GM19467 (cell line): Measurements from ENCODE around the gene SAA1.

Experiments used
- ATAC-seq: cut with Tn5 transposase; IDR thresholded peaks from one replicate; pipeline ENCODE4 v1.9.1; 2021; ENCODE audit warnings: mild to moderate bottlenecking, moderate library complexity; ENCODE audit not compliant: unreplicated experiment

Gene SAA1

GRCh38 chr11:18308242-18308641, 42.2 kb downstream of the SAA1 start:
- no peak for ATAC-seq

- no peak for ATAC-seq
Observed at GRCh38 chr11:18309691-18310090, 43.6 kb downstream of the SAA1 start.

GRCh38 chr11:18310800-18311340, 44.8 kb downstream of the SAA1 start:
- no peak for ATAC-seq

GRCh38 chr11:18312012-18312411, 45.9 kb downstream of the SAA1 start:
- no peak for ATAC-seq

GRCh38 chr11:18312663-18313420, 46.8 kb downstream of the SAA1 start:
- ATAC-seq = no peak

- no peak for ATAC-seq
Observed at GRCh38 chr11:18313965-18314763, 48.1 kb downstream of the SAA1 start.

- no peak for ATAC-seq
Observed at GRCh38 chr11:18314784-18315523, 48.9 kb downstream of the SAA1 start.

GRCh38 chr11:18315893-18316292, 49.8 kb downstream of the SAA1 start:
- ATAC-seq = no peak

GRCh38 chr11:18317551-18317950, 51.5 kb downstream of the SAA1 start:
- no peak for ATAC-seq
